Hematopoietic multipotent progenitor cell treated with erythropoietin and hydrocortisone succinate and interleukin-3 and kit ligand, for 17 days (in vitro differentiated cells): ENCODE data around the gene CASP6.

ENCODE experiments used
- DNase-seq: peaks from one replicate; pipeline ENCODE4 v3.0.0-alpha.2; 2015; ENCODE audit warnings: low spot score

The CASP6 gene

DNA sequence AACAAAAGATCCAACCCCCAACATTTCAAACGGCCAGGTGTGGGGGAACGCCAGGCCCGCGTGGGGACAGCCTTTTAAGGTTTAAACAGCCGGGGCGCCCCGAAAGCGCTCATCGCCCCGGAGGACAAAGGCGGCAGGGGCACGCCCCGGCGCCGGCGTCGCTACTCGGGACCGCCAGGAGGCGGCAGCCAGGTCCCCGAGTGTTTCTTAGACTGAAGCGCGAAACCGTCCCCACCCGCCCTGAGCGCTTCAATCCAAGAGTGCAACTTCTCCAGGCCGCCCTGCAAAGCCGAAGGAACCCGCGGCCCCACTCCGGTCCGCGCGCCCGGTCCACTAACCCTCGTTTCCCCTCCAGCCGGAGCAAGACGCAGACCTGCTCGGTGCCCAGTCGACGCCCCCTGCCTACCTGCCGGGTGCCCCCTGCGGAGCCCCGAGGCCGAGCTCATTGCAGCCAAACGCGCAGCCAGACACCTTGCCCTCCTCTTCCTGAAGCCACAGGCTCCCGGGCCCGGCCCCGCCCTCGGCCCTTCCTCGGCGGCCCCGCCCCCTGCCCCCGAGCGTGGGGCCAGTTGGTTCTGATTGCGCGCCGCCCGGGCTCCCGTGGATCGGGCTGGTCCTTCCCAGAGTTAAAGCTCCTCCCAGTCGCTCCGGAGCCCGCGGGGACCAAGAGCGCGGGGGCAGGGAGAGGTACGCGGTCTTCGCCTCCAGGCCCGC lies at the start of gene CASP6:
CASP6 (minus strand) TSS at position 496 of the 714 bp plus-strand sequence; CDS start at position 446, 50 bp downstream.
- peak; percentile 71 for DNase-seq

DNA sequence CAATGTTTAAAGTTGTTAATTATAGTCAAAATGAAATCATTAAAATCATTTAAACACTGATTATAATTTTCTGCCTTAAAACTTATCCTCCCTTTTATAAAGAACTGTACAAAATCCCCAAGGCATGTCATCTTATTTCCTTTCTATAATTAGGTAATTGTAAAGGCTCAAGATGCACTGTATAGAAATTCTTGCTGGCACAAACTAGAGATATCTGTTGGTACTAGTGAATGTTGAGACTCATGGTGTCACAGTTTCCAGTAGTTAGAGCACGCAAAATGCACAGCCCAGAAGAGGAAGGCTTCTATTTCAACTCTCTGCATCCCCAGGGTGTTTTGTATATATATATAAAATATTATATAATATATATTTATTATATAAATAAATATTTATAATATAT lies 49.3 kb upstream of the CASP6 start:
- no peak for DNase-seq

DNA sequence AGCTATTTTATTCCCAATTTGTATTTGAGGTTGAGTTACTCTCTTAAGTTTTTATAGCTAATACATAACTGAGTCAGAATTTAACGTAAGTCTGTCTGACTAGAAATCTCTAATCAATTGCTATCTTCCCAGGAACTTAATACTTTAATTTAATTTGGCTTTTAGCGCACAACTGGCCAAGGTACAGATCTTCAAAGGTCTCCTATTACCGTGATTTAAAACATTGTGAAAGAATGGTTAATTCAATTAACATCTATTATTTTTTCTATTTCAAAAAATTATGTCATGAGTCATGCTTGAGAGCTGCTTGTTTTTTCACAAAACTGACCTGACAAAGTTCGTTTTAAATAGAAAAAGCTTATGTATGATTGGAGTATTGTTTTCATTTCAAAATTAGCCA lies 48.6 kb upstream of the CASP6 start:
- no peak for DNase-seq

DNA sequence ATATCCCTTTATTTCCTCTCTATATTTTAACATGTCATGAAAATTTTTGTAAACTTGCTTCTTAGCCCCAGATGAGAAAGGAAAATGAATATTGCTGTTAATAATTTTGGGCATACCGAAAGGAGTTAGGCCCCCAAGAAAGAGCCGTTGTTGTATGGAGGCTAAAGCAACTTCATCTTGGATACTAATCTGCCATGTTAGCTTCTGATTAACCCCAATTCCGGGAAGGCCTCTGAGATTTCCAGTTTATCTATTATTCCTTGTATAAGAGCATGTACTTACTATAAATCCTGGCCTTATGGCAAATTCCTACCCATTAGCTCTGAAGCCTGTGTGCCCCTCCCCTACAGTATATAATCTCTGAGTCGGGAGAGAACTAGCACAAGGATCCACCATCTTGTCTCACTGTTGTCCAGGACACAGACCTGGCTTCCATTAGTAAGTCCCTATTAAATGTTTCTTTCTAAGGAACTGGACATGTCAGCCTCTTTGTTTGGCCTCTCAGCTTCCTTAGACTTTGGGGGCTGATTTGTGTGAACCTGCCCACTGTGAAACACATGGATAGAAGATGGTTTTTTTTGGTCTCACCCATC lies 47.5 kb upstream of the CASP6 start:
- DNase-seq, result no peak

DNA sequence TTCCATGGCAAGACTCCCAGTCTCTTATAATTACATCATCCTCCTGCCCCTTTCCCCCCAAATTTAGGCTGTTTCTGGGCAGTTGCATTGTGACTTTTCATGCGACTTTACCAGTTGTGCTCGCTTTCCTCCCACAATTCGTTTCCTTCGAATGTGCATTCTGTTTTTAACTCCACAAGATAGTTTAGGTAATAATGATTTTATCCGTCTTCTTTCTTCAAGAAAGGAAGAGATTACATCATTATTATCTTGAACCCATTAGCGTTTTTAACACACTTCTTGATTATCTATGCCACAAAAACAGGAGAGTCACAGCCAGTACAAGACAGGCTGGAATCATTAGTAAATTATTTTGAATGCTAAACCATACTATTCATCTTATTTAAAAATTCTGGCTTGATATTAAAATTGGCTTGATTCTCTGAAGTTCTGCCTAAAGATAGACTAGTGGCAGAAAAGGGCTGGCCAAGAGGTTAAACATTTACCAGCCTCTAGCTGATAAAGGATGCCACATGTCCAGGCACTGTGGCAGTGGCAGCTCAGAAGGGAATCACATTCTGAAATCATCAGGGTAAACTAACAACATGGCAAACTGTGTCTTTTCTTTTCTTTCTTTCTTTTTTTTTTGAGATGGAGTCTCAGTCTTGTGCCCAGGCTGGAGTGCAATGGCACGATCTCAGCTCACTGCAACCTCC lies 46.3 kb upstream of the CASP6 start:
- DNase-seq, result no peak

DNA sequence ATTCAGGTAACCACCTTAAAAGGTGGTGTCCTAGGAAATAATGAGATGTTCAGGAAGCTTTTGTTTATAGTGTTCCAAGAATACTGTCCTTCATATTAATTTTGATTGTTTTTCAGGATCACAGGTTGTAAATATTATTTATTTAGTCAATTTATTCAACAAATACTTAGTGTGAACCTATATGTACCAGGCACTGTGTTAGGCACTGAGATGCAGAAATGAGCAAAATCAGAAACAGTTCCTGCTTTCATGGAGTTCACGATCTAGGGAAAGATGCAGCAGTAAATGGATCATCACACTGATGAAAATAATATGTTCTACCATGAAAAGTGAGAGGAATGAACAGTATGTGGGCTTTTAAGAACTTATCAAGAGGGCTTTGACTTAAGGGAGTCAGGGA lies 44.9 kb upstream of the CASP6 start:
- DNase-seq, result no peak

DNA sequence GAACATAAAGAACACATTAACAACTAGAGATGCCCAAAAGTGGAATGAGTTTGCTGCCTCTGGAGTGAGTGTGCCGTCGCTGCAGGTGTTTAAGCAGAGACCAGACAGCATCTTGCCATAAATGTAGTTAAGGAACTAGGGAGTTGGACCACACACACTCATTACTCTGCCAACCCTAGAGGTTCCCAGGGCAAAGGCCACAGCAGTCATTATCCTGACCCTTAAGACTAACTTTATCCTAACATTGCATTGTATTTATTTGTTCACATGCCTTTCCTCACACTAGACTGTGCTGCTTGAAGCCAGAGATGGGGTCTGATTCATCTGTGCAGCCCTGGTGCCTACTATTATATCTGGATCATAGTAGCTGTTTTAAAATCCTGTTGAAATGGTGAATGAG lies 43.5 kb upstream of the CASP6 start:
- DNase-seq, result no peak

DNA sequence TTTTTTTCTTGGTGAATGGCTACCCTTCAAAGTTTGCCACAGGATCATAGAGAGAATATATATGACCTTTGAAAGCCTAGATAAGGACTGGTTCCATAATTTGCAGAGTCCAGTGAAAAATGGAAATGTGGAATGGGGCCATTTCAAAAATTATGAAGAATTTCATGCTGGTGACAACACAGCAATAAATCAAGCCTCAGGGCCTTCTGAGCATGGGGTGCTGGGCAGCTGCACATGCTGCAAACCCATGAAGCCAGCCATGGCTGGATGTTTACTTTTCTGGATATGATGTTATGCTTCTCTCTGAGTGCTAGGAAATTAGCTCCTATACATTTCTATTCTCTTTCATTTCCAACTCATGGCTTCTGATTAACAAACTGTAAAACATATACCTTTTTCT lies 42.6 kb upstream of the CASP6 start:
- DNase-seq, result no peak

DNA sequence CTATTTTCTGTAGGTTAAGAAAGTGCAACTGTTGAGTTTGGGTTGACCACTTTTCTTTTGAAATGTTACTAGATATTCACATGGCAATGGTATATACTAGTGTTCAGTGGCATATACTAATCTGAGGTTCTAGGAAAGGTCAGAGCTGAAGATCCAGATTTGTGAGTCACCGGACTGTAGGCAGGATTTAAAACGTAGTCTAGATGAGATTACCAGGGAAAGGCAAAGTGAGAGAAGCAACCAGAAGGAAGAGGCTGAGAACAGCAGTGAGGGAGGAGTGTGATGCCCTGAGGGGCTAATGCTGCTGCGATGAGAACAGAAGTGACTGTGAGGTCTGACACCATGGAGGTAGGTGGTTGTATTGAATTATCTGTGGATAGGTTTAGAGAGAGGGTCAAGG lies 36.3 kb upstream of the CASP6 start:
- DNase-seq, result no peak

DNA sequence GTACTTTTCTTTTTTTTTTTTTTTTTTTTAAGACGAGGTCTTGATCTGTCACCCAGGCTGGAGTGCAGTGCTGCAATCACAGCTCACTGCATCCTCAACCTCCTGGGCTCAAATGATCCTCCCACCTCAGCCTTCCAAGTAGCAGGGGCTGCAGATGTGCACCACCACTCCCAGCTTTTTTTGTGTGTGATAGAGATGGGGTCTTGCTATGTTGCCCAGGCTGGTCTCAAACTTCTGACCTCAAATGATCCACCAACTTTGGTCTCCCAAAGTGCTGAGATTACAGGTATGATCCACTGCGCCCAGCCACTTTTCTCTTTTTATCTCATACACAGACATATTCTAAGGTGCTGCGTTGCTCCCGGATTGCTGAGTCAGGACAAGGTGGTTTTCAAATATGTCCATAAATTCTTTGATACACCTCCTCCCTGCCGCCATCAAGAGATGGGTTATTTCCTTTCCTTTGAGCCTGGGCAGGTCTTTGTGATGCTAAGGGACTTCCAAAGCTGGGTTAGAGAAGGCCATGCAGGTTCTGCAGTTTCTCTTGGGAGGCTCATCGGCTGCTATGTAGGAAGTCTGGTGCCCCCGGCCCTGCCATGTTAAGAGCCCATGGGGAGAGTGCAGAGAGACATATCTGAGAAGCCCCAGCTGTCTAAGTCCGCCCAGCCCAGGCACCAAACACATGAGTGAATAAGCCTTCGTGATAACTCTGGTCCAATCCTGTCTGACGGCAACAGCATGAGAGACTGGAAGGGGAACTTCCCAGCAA lies 35.0 kb upstream of the CASP6 start:
- no peak for DNase-seq

DNA sequence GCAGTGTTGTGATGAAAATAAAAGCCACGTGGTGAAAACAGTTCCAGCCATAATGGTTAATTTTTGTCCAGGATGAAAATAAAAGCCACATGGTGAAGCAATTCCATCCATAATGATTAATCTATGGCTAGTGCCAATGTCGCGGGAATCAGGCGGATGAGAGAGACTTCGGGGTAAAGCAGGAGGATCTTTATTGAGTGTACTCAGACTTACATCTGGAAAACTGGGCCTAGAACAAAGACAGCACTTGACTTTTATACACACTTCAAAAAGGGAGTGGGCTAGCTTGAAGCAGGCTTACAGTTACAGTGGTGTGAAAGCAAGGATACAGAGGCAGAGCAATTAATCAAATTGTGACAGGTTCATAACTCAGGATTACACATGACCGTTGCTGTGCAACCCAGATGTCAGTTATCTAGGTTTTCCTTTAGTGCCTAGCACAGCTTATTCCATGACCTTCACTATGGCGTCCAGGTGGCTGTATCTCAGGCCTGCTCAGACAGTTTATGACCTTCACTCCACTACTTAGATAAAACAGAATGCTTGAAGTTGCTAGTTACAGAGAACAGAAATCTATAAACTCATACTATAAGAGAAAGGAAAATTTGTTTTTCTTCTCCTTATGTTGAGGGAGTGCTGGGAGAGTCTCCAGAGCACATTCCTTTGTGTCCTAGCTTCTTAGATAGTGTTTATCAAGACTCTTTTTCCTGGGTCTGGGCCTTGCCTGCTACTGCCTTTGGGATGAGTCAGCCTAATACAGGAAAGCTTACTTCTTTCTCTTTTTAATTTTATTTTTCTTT lies 32.5 kb upstream of the CASP6 start:
- DNase-seq, result no peak

DNA sequence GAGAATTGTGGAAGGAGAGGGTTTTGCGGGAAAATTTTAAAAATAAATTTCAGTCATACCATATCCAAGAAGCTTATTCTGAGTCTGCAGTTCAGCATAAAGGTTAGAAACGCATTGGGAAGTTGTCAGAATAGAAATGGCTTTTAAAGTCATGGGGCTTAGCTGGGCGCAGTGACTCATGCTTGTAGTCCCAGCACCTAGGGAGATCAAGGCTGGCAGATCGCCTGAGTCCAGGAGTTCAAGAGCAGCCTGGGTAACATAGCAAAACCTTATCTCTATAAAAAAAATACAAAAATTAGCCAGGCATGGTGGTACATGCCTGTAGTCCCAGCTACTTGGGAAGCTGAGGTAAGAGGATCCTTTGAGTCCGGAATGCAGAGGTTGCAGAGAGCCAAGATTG lies 30.5 kb upstream of the CASP6 start:
- no peak for DNase-seq

DNA sequence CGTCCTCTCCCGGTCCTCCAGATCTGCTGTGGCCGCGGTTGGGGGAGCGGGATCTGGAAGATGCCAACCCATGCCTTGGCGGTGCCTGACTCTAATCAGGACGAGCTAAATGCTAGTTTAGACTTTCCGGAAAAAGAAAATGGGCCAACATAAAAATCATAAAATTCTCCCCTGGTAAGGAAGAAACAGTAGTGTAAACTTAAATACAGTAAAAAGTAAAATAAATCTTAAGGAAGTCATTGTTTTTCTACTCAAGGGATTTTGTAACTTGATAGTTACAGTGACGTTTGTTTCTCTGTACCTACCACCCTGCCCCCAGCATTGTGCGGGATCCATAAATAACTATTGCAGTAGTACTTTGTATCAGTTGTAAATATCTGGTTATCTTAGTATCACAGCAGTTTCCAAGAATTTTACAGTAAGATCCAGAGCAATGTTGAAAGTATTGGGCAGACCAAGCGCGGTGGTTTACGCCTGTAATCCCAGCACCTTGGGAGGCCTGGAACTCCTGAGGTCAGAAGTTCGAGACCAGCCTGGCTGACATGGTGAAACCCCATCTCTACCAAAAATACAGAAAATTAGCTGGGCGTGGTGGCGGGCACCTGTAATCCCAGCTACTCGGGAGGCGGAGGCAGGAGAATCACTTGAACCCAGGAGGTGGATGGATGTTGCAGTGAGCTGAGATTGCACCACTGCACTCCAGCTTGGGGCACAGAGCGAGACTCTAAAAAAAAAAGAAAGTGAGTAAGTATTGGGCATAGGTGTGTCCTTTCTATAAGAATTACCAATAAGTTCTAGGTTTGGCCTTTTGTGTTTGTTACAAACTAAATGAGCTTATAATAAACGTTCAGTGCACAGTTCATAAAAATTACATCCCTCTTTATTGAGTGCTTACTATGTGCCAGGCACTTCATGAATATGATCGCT lies 27.6 kb upstream of the CASP6 start:
- no peak for DNase-seq

DNA sequence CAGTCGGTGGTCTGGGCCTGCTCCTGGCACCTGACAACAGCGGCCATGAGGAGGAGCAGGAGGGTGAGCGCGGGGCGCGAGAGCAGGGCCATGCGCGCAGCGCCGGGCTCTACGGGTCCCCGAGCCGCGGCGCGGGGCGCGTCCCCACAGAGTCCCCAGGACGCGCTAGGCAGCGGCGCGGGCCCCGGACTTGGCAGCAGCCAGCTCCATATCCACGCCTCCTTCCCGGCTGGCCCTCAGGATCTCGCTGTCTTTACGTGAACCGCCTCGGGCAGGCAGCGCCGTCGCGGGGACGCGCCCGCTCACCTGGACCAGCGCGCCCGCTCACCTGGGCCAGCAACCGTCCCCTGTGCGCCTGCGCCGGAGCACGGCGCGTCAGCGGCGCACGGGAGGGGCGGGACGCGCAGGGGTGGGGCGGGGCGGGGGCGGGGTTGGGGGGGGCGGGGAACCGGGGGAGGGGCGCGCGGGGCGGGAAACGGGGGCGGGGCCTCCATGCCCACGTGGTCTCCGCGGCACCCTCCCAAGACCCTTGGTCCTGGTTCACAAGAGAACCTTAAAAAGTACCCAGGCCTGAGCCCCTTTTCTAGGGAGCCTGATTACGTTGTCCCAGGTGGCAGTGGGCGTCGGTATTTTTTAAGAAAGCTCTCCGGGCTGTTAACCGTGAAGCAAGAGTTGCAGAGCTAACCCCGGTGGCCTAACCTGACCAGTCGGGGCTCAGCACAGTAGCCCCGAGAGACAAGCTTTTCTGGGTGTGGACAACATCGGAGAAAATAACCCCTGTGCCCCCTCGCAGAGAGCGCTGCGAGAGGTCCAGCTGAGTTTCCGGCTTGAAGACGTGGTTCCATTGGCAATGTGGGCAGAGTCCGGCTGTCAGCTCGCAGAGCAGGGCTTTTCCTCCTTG lies 26.7 kb upstream of the CASP6 start, which contains the start of gene PLA2G12A:
PLA2G12A (minus strand) TSS at position 353 of the 901 bp plus-strand sequence; CDS start at position 92, 261 bp downstream.
- peak; percentile 82 for DNase-seq

DNA sequence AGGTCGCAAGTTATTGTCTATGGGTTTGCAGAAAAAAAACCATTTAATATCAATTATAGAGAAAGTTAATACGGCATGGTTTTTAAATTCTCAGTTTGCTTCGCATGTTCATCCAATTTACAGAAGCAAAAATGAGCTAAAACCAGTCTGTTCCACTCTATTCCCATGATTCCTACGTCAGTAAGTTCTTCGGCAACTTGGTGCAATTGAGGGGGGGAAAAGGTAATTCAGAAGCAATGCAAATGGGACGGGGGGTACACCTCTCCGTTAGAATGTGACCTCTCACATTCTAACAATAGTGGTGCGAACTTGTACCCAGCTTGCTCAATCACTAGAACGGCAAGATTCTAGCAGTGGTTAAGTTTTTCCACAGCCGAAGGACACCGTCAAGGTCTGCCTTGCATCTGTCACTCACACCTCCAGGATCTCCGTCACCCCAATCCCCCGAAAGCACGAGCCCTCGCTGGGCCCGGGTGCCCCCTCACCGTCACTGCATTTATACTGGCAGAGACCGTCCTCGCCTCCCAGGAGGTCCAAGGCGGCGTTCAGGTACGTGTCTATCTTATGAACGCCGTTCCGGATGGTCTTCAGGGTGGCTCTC lies 26.0 kb upstream of the CASP6 start:
- DNase-seq, result peak; percentile 10

DNA sequence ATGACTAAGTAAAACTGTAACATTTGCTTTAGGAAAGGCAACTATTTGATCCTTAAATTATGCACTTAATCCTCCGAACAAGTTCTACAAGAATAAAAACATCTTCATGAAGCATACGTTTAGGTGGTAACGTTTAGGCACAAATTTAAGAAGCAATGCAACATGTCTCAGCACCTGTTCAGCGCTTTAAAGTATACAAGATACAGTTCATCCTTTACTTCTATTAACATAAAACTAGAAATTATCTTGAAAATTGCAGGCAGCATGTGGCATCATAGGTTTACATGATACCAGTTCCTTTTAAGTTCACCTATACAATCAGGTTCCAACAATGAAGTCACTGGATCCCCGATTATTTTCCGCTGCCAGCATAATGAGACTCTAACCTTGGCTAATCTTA lies 25.1 kb upstream of the CASP6 start:
- DNase-seq, result no peak

DNA sequence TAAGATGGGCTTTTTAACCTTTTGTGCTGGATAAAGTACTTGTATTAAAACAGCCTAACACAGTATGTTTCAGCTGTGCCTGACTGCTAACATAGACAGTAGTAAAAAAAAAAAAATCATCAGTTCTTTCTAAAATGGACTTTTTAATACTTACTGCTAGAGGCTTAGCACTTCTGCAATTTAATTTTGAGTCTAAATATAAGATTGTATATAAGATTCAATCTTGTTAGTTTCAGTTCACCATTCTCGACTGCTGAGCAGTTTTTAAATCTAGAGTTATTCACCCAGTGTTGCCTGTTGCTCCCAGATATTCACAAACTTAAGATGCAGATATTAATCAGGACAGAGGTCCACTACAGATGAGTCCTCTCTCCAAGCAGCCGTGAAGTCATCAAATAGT lies 19.9 kb upstream of the CASP6 start:
- no peak for DNase-seq

DNA sequence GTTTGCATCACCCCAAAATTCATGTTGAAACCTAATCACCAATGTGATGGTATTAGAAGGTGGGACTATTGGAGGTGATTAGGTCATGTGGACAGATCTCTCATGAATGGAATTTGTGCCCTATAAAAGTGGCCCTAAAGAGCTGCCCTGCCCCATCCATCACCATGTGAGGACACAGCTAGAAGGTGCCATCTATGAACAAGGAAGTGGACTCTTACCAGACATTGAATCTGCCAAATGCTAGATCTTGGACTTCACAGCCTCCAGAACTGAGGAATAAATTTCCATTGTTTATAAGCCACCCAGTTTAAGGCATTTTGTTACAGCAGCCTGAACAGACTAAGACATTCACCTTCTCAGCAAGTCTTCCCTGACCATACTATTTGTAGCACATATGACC lies 19.1 kb upstream of the CASP6 start:
- no peak for DNase-seq

DNA sequence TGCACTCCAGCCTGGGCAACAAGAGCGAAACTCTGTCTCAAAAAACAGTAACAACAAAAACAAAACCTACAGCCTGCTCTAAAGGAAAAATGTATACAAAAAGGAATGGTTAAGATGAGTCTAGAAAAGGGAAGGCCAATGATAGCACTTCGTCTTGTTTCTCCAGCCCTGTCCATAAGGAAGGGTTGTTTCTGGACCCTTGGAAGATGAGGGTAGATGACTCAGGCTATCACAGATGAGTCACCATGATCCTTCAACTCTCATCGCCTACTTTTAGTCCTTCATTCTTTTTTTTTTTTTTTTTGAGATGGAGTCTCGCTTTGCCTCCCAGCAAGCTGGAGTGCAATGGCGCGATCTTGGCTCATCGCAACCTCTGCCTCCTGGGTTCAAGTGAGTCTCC lies 17.8 kb upstream of the CASP6 start:
- DNase-seq, result no peak
